H9 (cell line): Measurements from ENCODE around the gene TTYH2. TPM values are rescaled to one million over a fixed set of nuclear protein-coding genes. Genes with fewer than 3 reads are reported as not detected.

Experiments used
- DNase-seq: peaks from one replicate; pipeline ENCODE4 v3.0.0-alpha.2; 2017
- H2AFZ ChIP-seq: one replicate; pipeline ENCODE4 v1.6.1; 2013; ENCODE audit warnings: mild to moderate bottlenecking, low read length, control low read depth, moderate library complexity
- H2AK5ac ChIP-seq: 2 replicates; pipeline ENCODE4 v1.6.1; 2013; ENCODE audit warnings: low read length, control low read depth, mixed read lengths; ENCODE audit not compliant: insufficient read length
- H2BK120ac ChIP-seq: one replicate; pipeline ENCODE4 v1.6.1; 2013; ENCODE audit warnings: low read depth, mild to moderate bottlenecking, low read length, control low read depth, inconsistent platforms; ENCODE audit not compliant: poor library complexity, severe bottlenecking
- H2BK12ac ChIP-seq: 2 replicates; pipeline ENCODE4 v1.6.1; 2013; ENCODE audit warnings: low read length, control low read depth, mixed read lengths, low read depth; ENCODE audit not compliant: insufficient read length
- H2BK15ac ChIP-seq: 2 replicates; pipeline ENCODE4 v1.6.1; 2013; ENCODE audit warnings: low read depth, low read length, control low read depth
- H2BK20ac ChIP-seq: one replicate; pipeline ENCODE4 v1.6.1; 2013; ENCODE audit warnings: low read depth, mild to moderate bottlenecking, low read length, control low read depth, inconsistent platforms; ENCODE audit not compliant: poor library complexity, severe bottlenecking
- H2BK5ac ChIP-seq: 2 replicates; pipeline ENCODE4 v1.6.1; 2013; ENCODE audit warnings: low read length, control low read depth, mixed read lengths; ENCODE audit not compliant: insufficient read length
- H3K14ac ChIP-seq: 2 replicates; pipeline ENCODE4 v1.6.1; 2013; ENCODE audit warnings: low read length, control low read depth; ENCODE audit not compliant: insufficient read depth
- H3K18ac ChIP-seq: 2 replicates; pipeline ENCODE4 v1.6.1; 2013; ENCODE audit warnings: low read depth, mild to moderate bottlenecking, mixed read lengths, low read length, control low read depth; ENCODE audit not compliant: insufficient read length
- H3K23ac ChIP-seq: 2 replicates; pipeline ENCODE4 v1.6.1; 2013; ENCODE audit warnings: low read length, control low read depth, mixed read lengths, low read depth; ENCODE audit not compliant: insufficient read length
- H3K23me2 ChIP-seq: 2 replicates; pipeline ENCODE4 v1.6.1; 2013; ENCODE audit warnings: low read depth, mild to moderate bottlenecking, mixed read lengths, low read length, control low read depth; ENCODE audit not compliant: insufficient read length, poor library complexity, severe bottlenecking
- H3K27ac ChIP-seq: 2 replicates; pipeline ENCODE4 v1.5.1; 2013; ENCODE audit warnings: low read length, control low read depth, mixed read lengths, low read depth; ENCODE audit not compliant: insufficient read length
- H3K27me3 ChIP-seq: 2 replicates; pipeline ENCODE4 v1.6.1; 2013; ENCODE audit warnings: low read length, control low read depth, inconsistent platforms; ENCODE audit not compliant: insufficient read depth
- H3K4ac ChIP-seq: 2 replicates; pipeline ENCODE4 v1.6.1; 2013; ENCODE audit warnings: low read depth, mild to moderate bottlenecking, control low read depth, inconsistent platforms, low read length, moderate library complexity
- H3K4me1 ChIP-seq: 2 replicates; pipeline ENCODE4 v1.6.1; 2013; ENCODE audit warnings: low read length, control low read depth, inconsistent platforms; ENCODE audit not compliant: insufficient read depth
- H3K4me2 ChIP-seq: 2 replicates; pipeline ENCODE4 v1.6.1; 2013; ENCODE audit warnings: low read length, control low read depth, mixed read lengths; ENCODE audit not compliant: insufficient read length, insufficient read depth
- H3K56ac ChIP-seq: 2 replicates; pipeline ENCODE4 v1.6.1; 2013; ENCODE audit warnings: low read depth, mild to moderate bottlenecking, mixed read lengths, low read length, control low read depth; ENCODE audit not compliant: insufficient read length
- H3K79me1 ChIP-seq: 2 replicates; pipeline ENCODE4 v1.6.1; 2013; ENCODE audit warnings: low read depth, mild to moderate bottlenecking, moderate library complexity, low read length, control low read depth, inconsistent platforms; ENCODE audit not compliant: insufficient read depth, poor library complexity, severe bottlenecking
- H3K79me2 ChIP-seq: 2 replicates; pipeline ENCODE4 v1.6.1; 2013; ENCODE audit warnings: low read length, control low read depth, inconsistent platforms; ENCODE audit not compliant: insufficient read depth
- H3K9ac ChIP-seq: 2 replicates; pipeline ENCODE4 v1.6.1; 2013; ENCODE audit warnings: low read length, control low read depth, mixed read lengths; ENCODE audit not compliant: insufficient read length; ENCODE audit errors: extremely low read depth
- H3K9me3 ChIP-seq: one replicate; pipeline ENCODE4 v1.6.1; 2013; ENCODE audit warnings: low read depth, low read length, inconsistent platforms; ENCODE audit not compliant: control insufficient read depth
- H3T11ph ChIP-seq: one replicate; pipeline ENCODE4 v1.6.1; 2013; ENCODE audit warnings: mild to moderate bottlenecking, low read length, control low read depth, inconsistent platforms
- H4K20me1 ChIP-seq: one replicate; pipeline ENCODE4 v1.6.1; 2013; ENCODE audit not compliant: control insufficient read depth, insufficient read length, insufficient read depth
- H4K5ac ChIP-seq: 2 replicates; pipeline ENCODE4 v1.6.1; 2013; ENCODE audit warnings: low read depth, mild to moderate bottlenecking, mixed read lengths, low read length, control low read depth; ENCODE audit not compliant: insufficient read length
- H4K8ac ChIP-seq: replicated peaks from 2 replicates; pipeline ENCODE4 v1.6.1; 2013; ENCODE audit warnings: low read length, control low read depth, mixed read lengths, low read depth; ENCODE audit not compliant: insufficient read length
- H4K91ac ChIP-seq: 2 replicates; pipeline ENCODE4 v1.6.1; 2013; ENCODE audit warnings: low read depth, mild to moderate bottlenecking, moderate library complexity, mixed read lengths, low read length, control low read depth; ENCODE audit not compliant: insufficient read length
- H3K27ac Mint-ChIP-seq, 3 experiments: 2 replicates in 2 of 3; 3 replicates in 1 of 3; pipeline ENCODE4 v1.8.0; 2020 to 2021; ENCODE audit warnings: mixed read lengths in 3 of 3, mild to moderate bottlenecking in 1 of 3, moderate library complexity in 1 of 3
- H3K27me3 Mint-ChIP-seq: 2 replicates; pipeline ENCODE4 v1.8.0; 2021; ENCODE audit warnings: low read depth, mild to moderate bottlenecking, moderate library complexity, mixed read lengths
- H3K36me3 Mint-ChIP-seq, 3 experiments: 2 replicates in 2 of 3; 3 replicates in 1 of 3; pipeline ENCODE4 v1.8.0; 2020 to 2021; ENCODE audit warnings: low read depth in 3 of 3, mixed read lengths in 3 of 3; ENCODE audit not compliant: insufficient read depth in 1 of 3
- H3K4me1 Mint-ChIP-seq, 2 experiments: 2 replicates each; pipeline ENCODE4 v1.8.0; 2020; ENCODE audit warnings: mixed read lengths in 2 of 2
- H3K4me3 Mint-ChIP-seq, 2 experiments: 2 replicates in 1 of 2; 3 replicates in 1 of 2; pipeline ENCODE4 v1.8.0; 2020 to 2021; ENCODE audit warnings: mild to moderate bottlenecking in 2 of 2, mixed read lengths in 2 of 2, moderate library complexity in 1 of 2
- H3K9me3 Mint-ChIP-seq, 2 experiments: 2 replicates in 1 of 2; 3 replicates in 1 of 2; pipeline ENCODE4 v1.8.0; 2020; ENCODE audit warnings: mild to moderate bottlenecking in 2 of 2, mixed read lengths in 2 of 2, moderate library complexity in 1 of 2
- WGBS: extraction: QIAGEN DNeasy Blood & Tissue Kit; methylation state at CpG from one replicate; pipeline ENCODE4 v1.1.7; 2013; ENCODE audit warnings: missing lambda C conversion rate, low lambda C conversion rate, mixed read lengths; ENCODE audit not compliant: insufficient read length; ENCODE audit errors: extremely low coverage; 5-methylcytosine and 5-hydroxymethylcytosine counted together
- total RNA-seq: library from RNA; stranded (reverse); gene quantifications from 2 replicates; pipeline ENCODE4 v1.2.1, GENCODE V29; 2021
- TF ChIP-seq, protein P1 (sequence below): fragments of 200-600 bp; sonication (generic); conservative IDR thresholded peaks from 3 replicates; pipeline ENCODE4 v1.8.0; 2021; ENCODE audit warnings: antibody characterized with exemption, mild to moderate bottlenecking

TTYH2 gene
- total RNA-seq, 1 experiment from 2014 or later = 1.6 TPM

DNA sequence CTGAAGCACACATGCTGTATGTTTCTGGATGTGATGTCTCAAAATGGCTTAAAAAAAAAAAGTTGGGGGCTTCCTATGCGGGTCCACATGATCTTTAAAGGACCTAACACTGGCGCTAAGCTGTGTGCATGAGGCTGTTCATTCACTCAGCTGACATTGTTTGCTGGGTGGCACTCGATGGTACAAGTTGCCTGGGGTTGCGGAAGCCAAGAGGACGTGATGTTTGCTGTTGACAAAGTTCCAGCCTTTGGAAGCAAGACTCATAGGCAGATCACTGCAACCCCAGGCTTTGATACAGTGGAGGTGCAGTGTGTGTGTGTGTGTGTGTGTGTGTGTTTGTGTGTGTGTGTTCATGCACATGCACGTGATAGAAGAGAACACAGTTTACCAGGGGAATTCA lies 31.2 kb downstream of the TTYH2 start:
- no peaks in the 10 kb centered on the region for H3K79me1 ChIP-seq
- H2BK5ac ChIP-seq = no peak overlapping the region
- WGBS = no CpG with 5 or more reads among the region's 6 CpGs
- H3K9me3 Mint-ChIP-seq = peaks cover 9 to 18% of the 10 kb centered on the region in 2 experiments
- no peak overlapping the region for H3K4me2 ChIP-seq
- H3K4me1 ChIP-seq = peaks cover 2% of the 10 kb centered on the region
- H3K27ac ChIP-seq = no peak overlapping the region
- peaks cover 3 to 17% (median 16%) of the 10 kb centered on the region in 3 experiments; a peak in 6 of 7 replicates for H3K36me3 Mint-ChIP-seq
- DNase-seq = no peak
- H3K14ac ChIP-seq = no peak overlapping the region
- no peaks in the 10 kb centered on the region for H3K27me3 ChIP-seq
- no peak overlapping the region for H3K27ac Mint-ChIP-seq
- peaks cover 28% of the 10 kb centered on the region for H3K27me3 Mint-ChIP-seq
- H3K9ac ChIP-seq = no peak overlapping the region
- H2BK15ac ChIP-seq = no peak overlapping the region
- H4K20me1 ChIP-seq = no peaks in the 10 kb centered on the region
- no peak overlapping the region for H4K5ac ChIP-seq
- H3K9me3 ChIP-seq = no peaks in the 10 kb centered on the region
- no peak overlapping the region for H2BK12ac ChIP-seq
- H3K18ac ChIP-seq = no peak overlapping the region
- H3K23me2 ChIP-seq = peaks cover 4% of the 10 kb centered on the region
- no peak overlapping the region for H4K91ac ChIP-seq
- H3K23ac ChIP-seq = no peak overlapping the region
- peaks cover 34 to 50% of the 10 kb centered on the region in 2 experiments for H3K4me1 Mint-ChIP-seq
- 0 out of 5 replicates have a peak overlapping the region, but pooled peaks of 1 of the 2 experiments have one; percentile 12 for H3K4me3 Mint-ChIP-seq
- no peak overlapping the region for H2AK5ac ChIP-seq
- H2AFZ ChIP-seq = no peak overlapping the region
- no peak overlapping the region for H3T11ph ChIP-seq
- no peak overlapping the region for H2BK20ac ChIP-seq
- no peak overlapping the region for H3K56ac ChIP-seq
- H2BK120ac ChIP-seq = no peak overlapping the region
- H3K4ac ChIP-seq = no peak overlapping the region
- TF ChIP-seq, protein P1, sequence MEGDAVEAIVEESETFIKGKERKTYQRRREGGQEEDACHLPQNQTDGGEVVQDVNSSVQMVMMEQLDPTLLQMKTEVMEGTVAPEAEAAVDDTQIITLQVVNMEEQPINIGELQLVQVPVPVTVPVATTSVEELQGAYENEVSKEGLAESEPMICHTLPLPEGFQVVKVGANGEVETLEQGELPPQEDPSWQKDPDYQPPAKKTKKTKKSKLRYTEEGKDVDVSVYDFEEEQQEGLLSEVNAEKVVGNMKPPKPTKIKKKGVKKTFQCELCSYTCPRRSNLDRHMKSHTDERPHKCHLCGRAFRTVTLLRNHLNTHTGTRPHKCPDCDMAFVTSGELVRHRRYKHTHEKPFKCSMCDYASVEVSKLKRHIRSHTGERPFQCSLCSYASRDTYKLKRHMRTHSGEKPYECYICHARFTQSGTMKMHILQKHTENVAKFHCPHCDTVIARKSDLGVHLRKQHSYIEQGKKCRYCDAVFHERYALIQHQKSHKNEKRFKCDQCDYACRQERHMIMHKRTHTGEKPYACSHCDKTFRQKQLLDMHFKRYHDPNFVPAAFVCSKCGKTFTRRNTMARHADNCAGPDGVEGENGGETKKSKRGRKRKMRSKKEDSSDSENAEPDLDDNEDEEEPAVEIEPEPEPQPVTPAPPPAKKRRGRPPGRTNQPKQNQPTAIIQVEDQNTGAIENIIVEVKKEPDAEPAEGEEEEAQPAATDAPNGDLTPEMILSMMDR = no peak
- H4K8ac ChIP-seq = no peak overlapping the region
- no peaks in the 10 kb centered on the region for H3K79me2 ChIP-seq
